K562 (cell line): ENCODE data around the gene CCN5. TPM values are rescaled to one million over a fixed set of nuclear protein-coding genes. Genes with fewer than 3 reads are reported as not detected.

Experiments
- ATAC-seq: fragments of 200-7000 bp; cut with Tn5 transposase; 3 replicates; pipeline ENCODE4 v1.9.1; 2020; ENCODE audit warnings: moderate library complexity
- BruUV-seq: library from RNA; stranded (reverse); fragments of 400-500 nt; replicated peaks from 2 replicates; lab custom pipeline; 2021; lab: Mats Ljungman, UMichigan
- CTCF ChIA-PET: fragments of 300-600 bp; formaldehyde crosslinking; extraction: SDS; loops from one replicate; lab custom pipeline; 2021; ENCODE audit warnings: low intra/inter-chr PET ratio; lab: Yijun Ruan, JAX
- POLR2A ChIA-PET: fragments of 300-600, 350-650 bp; sonication (Branson Sonifier 250); formaldehyde crosslinking; extraction: SDS; loops from one replicate; lab custom pipeline; 2021; ENCODE audit warnings: antibody characterized with exemption, inconsistent platforms; lab: Yijun Ruan, JAX
- DNase-seq, 4 experiments: peaks; one replicate each; pipeline versions ENCODE4 v3.0.0 to v3.0.0-alpha.2; 2011 to 2018; ENCODE audit warnings: low spot score in 3 of 4, mixed read lengths in 3 of 4; ENCODE audit errors: extremely low read depth in 1 of 4
- FAIRE-seq: peaks from 2 replicates; lab custom pipeline; 2011; peaks lifted over from hg19 to GRCh38; lab: Jason Lieb, UNC
- H2AFZ ChIP-seq: 2 replicates; pipeline ENCODE4 v1.6.0; 2011; ENCODE audit warnings: low read depth, low read length, control low read depth, inconsistent platforms
- H3K27ac ChIP-seq: fragments of 200-600 bp; 3 replicates; pipeline ENCODE4 v1.8.0; 2011; ENCODE audit warnings: low read depth, mild to moderate bottlenecking, control low read depth, inconsistent platforms, low read length, moderate library complexity, mixed read lengths; ENCODE audit errors: extremely low read depth
- H3K27me3 ChIP-seq, 2 experiments: fragments of 300-600 bp in 1 of 2; 2 replicates in 1 of 2; 3 replicates in 1 of 2; pipeline versions ENCODE4 v1.6.0 to v1.8.0; 2011; ENCODE audit warnings: inconsistent platforms in 2 of 2, low read length in 2 of 2, mild to moderate bottlenecking in 1 of 2, mixed read lengths in 1 of 2, moderate library complexity in 1 of 2; ENCODE audit not compliant: control insufficient read depth in 2 of 2, insufficient read depth in 2 of 2
- H3K36me3 ChIP-seq: fragments of 300-600 bp; 3 replicates; pipeline ENCODE4 v1.8.0; 2011; ENCODE audit warnings: mild to moderate bottlenecking, low read length, inconsistent platforms; ENCODE audit not compliant: control insufficient read depth, insufficient read depth
- H3K4me1 ChIP-seq, 2 experiments: fragments of 200-600 bp in 1 of 2; replicated peaks in 1 of 2; 2 replicates in 1 of 2; 3 replicates in 1 of 2; pipeline versions ENCODE4 v1.5.1 to v1.8.0; 2011; ENCODE audit warnings: inconsistent platforms in 2 of 2, low read length in 2 of 2, mild to moderate bottlenecking in 1 of 2, mixed read lengths in 1 of 2, moderate library complexity in 1 of 2; ENCODE audit not compliant: control insufficient read depth in 2 of 2, insufficient read depth in 2 of 2
- H3K4me2 ChIP-seq: 2 replicates; pipeline ENCODE4 v1.6.1; 2011; ENCODE audit warnings: low read length, control low read depth, inconsistent platforms, mixed read lengths; ENCODE audit not compliant: insufficient read depth
- H3K4me3 ChIP-seq: fragments of 200-600 bp; sonication (generic), shearing (Covaris generic); 2 replicates; pipeline ENCODE4 v1.5.1; 2016; ENCODE audit warnings: control low read depth, inconsistent platforms
- H3K79me2 ChIP-seq: fragments of 200-600 bp; 3 replicates; pipeline ENCODE4 v1.8.0; 2011; ENCODE audit warnings: low read length, inconsistent platforms; ENCODE audit not compliant: control insufficient read depth, insufficient read depth
- H3K9ac ChIP-seq, 2 experiments: 2 replicates each; pipeline versions ENCODE4 v1.6.0 to v1.6.1; 2011; ENCODE audit warnings: low read depth in 2 of 2, low read length in 2 of 2, control low read depth in 1 of 2, inconsistent platforms in 1 of 2, mild to moderate bottlenecking in 1 of 2, mixed read lengths in 1 of 2; ENCODE audit not compliant: insufficient read depth in 1 of 2
- H3K9me1 ChIP-seq: one replicate; pipeline ENCODE4 v1.6.0; 2011; ENCODE audit warnings: inconsistent platforms, mild to moderate bottlenecking, low read length, moderate library complexity; ENCODE audit not compliant: control insufficient read depth, insufficient read depth
- H3K9me3 ChIP-seq: replicated peaks from 2 replicates; pipeline ENCODE4 v1.5.1; 2011; ENCODE audit warnings: low read depth, low read length, inconsistent platforms; ENCODE audit not compliant: control insufficient read depth, insufficient read depth
- H4K20me1 ChIP-seq: replicated peaks from 2 replicates; pipeline ENCODE4 v1.6.1; 2011; ENCODE audit warnings: low read length, inconsistent platforms, mixed read lengths; ENCODE audit not compliant: control insufficient read depth, insufficient read depth
- ARHGAP35 ChIP-seq: fragments of 450-650 bp; IDR thresholded peaks from 2 replicates; pipeline ENCODE4 v1.6.1; 2018; ENCODE audit not compliant: partially characterized antibody
- CAMTA2 ChIP-seq: fragments of 250-450 bp; sonication (Bioruptor Pico); conservative IDR thresholded peaks from 2 replicates; pipeline ENCODE4 v1.5.1; 2022
- ESRRA ChIP-seq: fragments of 450-650 bp; IDR thresholded peaks from 2 replicates; pipeline ENCODE4 v1.6.1; 2014; ENCODE audit warnings: low read depth, mild to moderate bottlenecking, moderate library complexity, borderline replicate concordance
- EWSR1 ChIP-seq: fragments of 450-650 bp; IDR thresholded peaks from 2 replicates; pipeline ENCODE4 v1.6.1; 2018; ENCODE audit warnings: borderline replicate concordance, mild to moderate bottlenecking, low read depth, moderate library complexity; ENCODE audit not compliant: partially characterized antibody
- HNRNPH1 ChIP-seq: fragments of 200-400 bp; formaldehyde crosslinking; optimal IDR thresholded peaks from 2 replicates; pipeline ENCODE3; 2017; ENCODE audit warnings: low read depth, mild to moderate bottlenecking, low read length, moderate library complexity
- NFIC ChIP-seq: fragments of 450-650 bp; IDR thresholded peaks from 2 replicates; pipeline ENCODE4 v1.6.1; 2017; ENCODE audit warnings: mild to moderate bottlenecking, inconsistent platforms
- RBM25 ChIP-seq: fragments of 200-400 bp; formaldehyde crosslinking; IDR thresholded peaks from 2 replicates; pipeline ENCODE4 v1.6.1; 2018; ENCODE audit warnings: low read length, low read depth, moderate library complexity; ENCODE audit not compliant: severe bottlenecking
- SRSF7 ChIP-seq: fragments of 200-400 bp; formaldehyde crosslinking; optimal IDR thresholded peaks from 2 replicates; pipeline ENCODE3; 2017; ENCODE audit warnings: mild to moderate bottlenecking, low read depth, low read length
- ZBTB1 ChIP-seq: sonication (generic); formaldehyde crosslinking; IDR thresholded peaks from 2 replicates; pipeline ENCODE4 v1.8.1; 2023; ENCODE audit warnings: missing genetic modification reagents, low read depth, mild to moderate bottlenecking, borderline replicate concordance
- ZNF146 ChIP-seq: IDR thresholded peaks from one replicate; pipeline ENCODE4 v1.6.1; 2018; ENCODE audit warnings: missing compliant biosample characterization; ENCODE audit not compliant: unreplicated experiment
- ZNF263 ChIP-seq: sonication (generic); formaldehyde crosslinking; IDR thresholded peaks from 2 replicates; pipeline ENCODE4 v1.8.0; 2022; ENCODE audit warnings: mild to moderate bottlenecking, missing genetic modification reagents, borderline replicate concordance
- ZNF584 ChIP-seq: fragments of 200-800 bp; sonication (Bioruptor generic); IDR thresholded peaks from 2 replicates; pipeline ENCODE4 v1.6.1; 2016; ENCODE audit warnings: low read depth, mild to moderate bottlenecking, missing genetic modification characterization, missing compliant biosample characterization
- ZNF75A ChIP-seq: fragments of 450-650 bp; formaldehyde crosslinking; IDR thresholded peaks from 2 replicates; pipeline ENCODE4 v1.4.0; 2020; ENCODE audit warnings: mild to moderate bottlenecking
- WGBS: fragments of 100-300 bp; shearing (Covaris generic); methylation state at CpG from one replicate; pipeline ENCODE4 v1.1.6; 2016; ENCODE audit warnings: low coverage, mixed read lengths; ENCODE audit not compliant: insufficient coverage; ENCODE audit errors: missing lambda C conversion rate; 5-methylcytosine and 5-hydroxymethylcytosine counted together
- in situ Hi-C: fragments of 300-500 bp; cut with MboI; formaldehyde crosslinking; loops from 4 replicates; pipeline ENCODE4 v1.15.0; 2018; ENCODE audit warnings: inconsistent platforms, mixed read lengths
- intact Hi-C: fragments of 100-400 bp; cut with micrococcal nuclease; formaldehyde crosslinking; loops from 2 replicates; pipeline ENCODE4 v1.14.2; 2022
- polyA plus RNA-seq, 8 experiments: library from polyadenylated mRNA; depleted of rRNA in 4 of 8; stranded (reverse) in 5 of 8; unstranded in 3 of 8; fragments of >200 nt; fragmentation: Nextera tagmentation in 2 of 8; fragmentation: Illumina TruSeq in 1 of 8; extraction: Ambion mirVana in 2 of 8; extraction: Trizol in 1 of 8; gene quantifications; 2 replicates each; pipeline versions ENCODE4 v1.2.1 to v1.2.3, GENCODE V29; 2011 to 2014; ENCODE audit warnings: inconsistent platforms in 1 of 8, missing spikeins in 1 of 8
- total RNA-seq, 7 experiments: library from RNA; depleted of rRNA in 6 of 7; stranded (reverse); fragments of >200 nt in 6 of 7; fragmentation: Illumina TruSeq in 2 of 7; extraction: Trizol in 2 of 7; gene quantifications; 2 replicates each; pipeline versions ENCODE4 v1.2.1 to v1.2.3, GENCODE V29; 2011 to 2021; ENCODE audit warnings: low replicate concordance in 1 of 7
- TF ChIP-seq, protein P1 (sequence below), 2 experiments: fragments of 450-650 bp in 1 of 2; sonication (generic) in 1 of 2; formaldehyde crosslinking; conservative IDR thresholded peaks; 2 replicates each; pipeline versions ENCODE4 v1.4.0 to v1.8.1; 2020 to 2022; ENCODE audit warnings: mild to moderate bottlenecking in 1 of 2, missing genetic modification reagents in 1 of 2
- TF ChIP-seq, protein P2 (sequence below): sonication (generic); formaldehyde crosslinking; IDR thresholded peaks from 2 replicates; pipeline ENCODE4 v1.9.0; 2022; ENCODE audit warnings: mild to moderate bottlenecking, missing genetic modification reagents

CCN5 gene
- total and polyA plus RNA-seq, 9 of the 15 experiments (the other 6 are each of a cell fraction or from before 2014, with no cell fraction given): not detected

DNA sequence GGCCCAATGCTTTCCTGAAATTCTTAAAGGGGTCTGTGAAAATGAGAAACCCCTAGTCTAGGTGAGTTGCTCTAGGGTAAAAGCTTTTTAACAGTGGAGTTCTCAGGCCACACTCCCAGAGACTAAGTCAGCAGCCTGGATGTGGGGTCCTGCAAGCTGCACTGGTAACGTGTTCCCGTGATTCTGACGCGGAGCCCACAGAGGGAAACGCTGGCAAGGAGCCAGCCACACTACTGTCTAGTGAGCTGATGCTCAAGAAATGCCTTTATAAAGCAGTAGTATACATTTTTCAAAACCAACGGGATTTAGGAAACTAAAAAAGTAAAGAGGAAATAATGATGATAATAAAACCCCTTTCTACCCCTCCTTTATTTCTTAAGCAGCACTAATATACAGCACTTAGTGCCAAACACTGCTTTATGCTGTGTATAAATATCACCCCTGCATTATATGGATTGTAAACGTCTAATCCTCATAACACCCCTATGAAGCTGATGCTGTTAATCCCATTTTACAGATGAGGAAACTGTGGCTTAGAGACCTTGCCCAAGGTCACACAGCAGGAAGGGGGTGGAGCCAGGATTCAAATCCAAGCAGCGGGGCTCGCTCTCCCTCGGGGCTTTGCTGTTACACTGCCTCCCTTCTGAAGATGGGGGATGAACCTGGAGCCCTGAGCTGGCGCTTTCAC lies 55.5 kb downstream of the CCN5 start:
- in situ Hi-C loops (no loop called here), intact Hi-C loops (no loop called here)
- Histone ChIP-seq H3K79me2 (no peaks in the 10 kb centered on the region), H3K4me1 (no peaks in the 10 kb centered on the region), H3K9ac (no peak overlapping the region), H3K27ac (no peak overlapping the region), H3K27me3 (peaks cover 0 to 26% of the 10 kb centered on the region in 2 experiments; a peak in 4 of 5 replicates), H3K4me3 (no peak overlapping the region), H4K20me1 (peaks cover 7% of the 10 kb centered on the region; the same call in 1 of the 2 replicates), H3K9me1 (no peaks in the 10 kb centered on the region), H2AFZ (no peak overlapping the region), H3K36me3 (no peaks in the 10 kb centered on the region), H3K9me3 (no peaks in the 10 kb centered on the region), H3K4me2 (no peak overlapping the region)
- ATAC-seq: no peak
- WGBS: 1% methylated on average over 11 of the region's 11 CpGs
- TF ChIP-seq ZBTB1 (CRISPR knock-in tag): no peak
- TF ChIP-seq NFIC: peak; percentile 70; the same call in 1 of the 2 replicates
- peak; percentile 62 for TF ChIP-seq RBM25
- peak; percentile 96 for TF ChIP-seq ESRRA
- BruUV-seq: no TSS peak
- no peak for FAIRE-seq
- no peak for DNase-seq
- CTCF ChIA-PET: no interaction called here
- POLR2A ChIA-PET: interaction anchor here (0.8 to 1.7 kb wide), 3 partner anchors 11 to 115 kb away, joined by 3 to 6 read pairs (median 3); partner anchors contain the start of gene YWHAB

DNA sequence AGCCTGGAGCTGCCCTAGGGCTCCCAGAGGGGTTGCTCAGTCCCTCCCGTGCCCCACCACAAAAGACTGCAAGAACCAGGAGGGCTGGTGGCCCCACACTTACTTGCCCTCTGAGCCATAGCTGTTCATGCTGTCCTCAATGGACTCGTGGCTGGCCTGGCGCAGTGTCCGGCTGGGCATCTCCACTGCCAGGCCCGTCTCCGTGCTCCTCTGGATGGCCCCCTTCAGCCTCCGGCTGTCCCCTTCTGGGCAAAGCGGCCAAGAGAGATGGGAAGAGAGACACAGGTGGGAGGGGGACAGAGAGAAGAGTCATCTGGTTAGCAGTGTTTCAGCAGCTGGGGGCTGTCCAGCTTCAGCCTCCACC lies 56.0 kb downstream of the CCN5 start:
- CTCF ChIA-PET: no interaction called here

More for the DNA sequence above, 56.0 kb downstream of the CCN5 start:
- WGBS: 8% methylated on average over 8 of the region's 8 CpGs
- in situ Hi-C loops: no loop called here
- no peak overlapping the region for H3K9ac ChIP-seq
- H3K27ac ChIP-seq: no peak overlapping the region
- BruUV-seq: no TSS peak
- no peak; the same call in 2 of the 3 replicates for ATAC-seq
- TF ChIP-seq SRSF7 (no peak), EWSR1 (no peak), ZNF146 (CRISPR knock-in tag) (no peak), HNRNPH1 (no peak), ZNF263 (no peak), ZNF75A (CRISPR knock-in tag) (no peak), CAMTA2 (CRISPR knock-in tag) (no peak), ARHGAP35 (no peak), ZNF584 (CRISPR knock-in tag) (no peak)
- TF ChIP-seq, protein P1, sequence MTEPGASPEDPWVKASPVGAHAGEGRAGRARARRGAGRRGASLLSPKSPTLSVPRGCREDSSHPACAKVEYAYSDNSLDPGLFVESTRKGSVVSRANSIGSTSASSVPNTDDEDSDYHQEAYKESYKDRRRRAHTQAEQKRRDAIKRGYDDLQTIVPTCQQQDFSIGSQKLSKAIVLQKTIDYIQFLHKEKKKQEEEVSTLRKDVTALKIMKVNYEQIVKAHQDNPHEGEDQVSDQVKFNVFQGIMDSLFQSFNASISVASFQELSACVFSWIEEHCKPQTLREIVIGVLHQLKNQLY (CRISPR knock-in tag; conservative IDR thresholded peaks at IDR 0.05): no peak
- TF ChIP-seq, protein P2, sequence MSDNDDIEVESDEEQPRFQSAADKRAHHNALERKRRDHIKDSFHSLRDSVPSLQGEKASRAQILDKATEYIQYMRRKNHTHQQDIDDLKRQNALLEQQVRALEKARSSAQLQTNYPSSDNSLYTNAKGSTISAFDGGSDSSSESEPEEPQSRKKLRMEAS (CRISPR knock-in tag): no peak
- TF ChIP-seq, all 486 proteins: peak for 0
- Histone ChIP-seq H3K9me1 (no peaks in the 10 kb centered on the region), H3K79me2 (no peaks in the 10 kb centered on the region), H3K27me3 (peaks cover 0 to 21% of the 10 kb centered on the region in 2 experiments; a peak in 4 of 5 replicates), H3K4me3 (no peak overlapping the region), H3K36me3 (no peaks in the 10 kb centered on the region), H2AFZ (no peak overlapping the region), H3K4me2 (no peak overlapping the region), H4K20me1 (peaks cover 7% of the 10 kb centered on the region; the same call in 1 of the 2 replicates), H3K4me1 (no peaks in the 10 kb centered on the region), H3K9me3 (no peaks in the 10 kb centered on the region)
- POLR2A ChIA-PET: interaction anchor here (0.8 to 1.7 kb wide), 3 partner anchors 12 to 114 kb away, joined by 3 to 6 read pairs (median 3); partner anchors contain the start of gene YWHAB
- intact Hi-C loops: no loop called here
- DNase-seq (no peak), FAIRE-seq (no peak)
